ENCODE results near the gene MSRB1. TPM values are rescaled to one million over a fixed set of nuclear protein-coding genes. Genes with fewer than 3 reads are reported as not detected.
"Not testable (repeated sequence)": the region's sequence is repeated elsewhere in the genome, so short reads cannot be mapped to it uniquely, and the experiment has no call there.

Gene MSRB1
- total RNA-seq, 3 donors from 2014 or later = 34.8 to 46.3 (median 40.5) TPM

DNA sequence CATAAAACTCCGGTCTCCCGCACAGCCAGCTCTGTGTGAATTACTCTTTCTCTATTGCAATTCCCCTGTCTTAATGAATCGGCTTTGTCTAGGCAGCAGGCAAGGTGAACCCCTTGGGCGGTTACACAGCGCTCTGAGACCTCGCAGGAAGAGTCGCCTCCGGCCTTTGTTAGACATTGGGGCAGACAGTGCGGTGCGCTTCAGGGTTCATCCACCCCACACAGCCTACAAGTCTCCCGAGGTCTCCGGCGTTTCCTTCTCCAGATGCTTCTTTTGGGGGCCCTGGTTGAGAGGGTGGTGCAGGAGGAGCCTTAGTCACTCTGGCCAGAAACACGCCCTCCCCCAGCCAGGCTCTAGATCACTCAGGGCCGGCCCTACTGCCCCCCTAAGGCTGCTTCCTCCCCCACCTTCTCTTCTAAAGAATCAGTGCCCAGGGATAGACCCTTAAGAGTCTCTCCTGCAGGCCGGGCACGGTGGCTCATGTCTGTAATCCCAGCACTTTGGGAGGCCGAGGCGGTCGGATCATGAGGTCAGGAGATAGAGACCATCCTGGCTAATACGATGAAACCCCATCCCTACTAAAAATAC is 1.7 kb upstream of the MSRB1 start:
- Histone ChIP-seq H3K4me3 (no peak overlapping the region), H3K4me1 (ENCODE audit: low read depth) (peaks cover 35% of the 10 kb centered on the region), H3K36me3 (ENCODE audit: low read depth) (no peaks in the 10 kb centered on the region), H3K9me3 (no peaks in the 10 kb centered on the region)
- TF ChIP-seq, protein P1, sequence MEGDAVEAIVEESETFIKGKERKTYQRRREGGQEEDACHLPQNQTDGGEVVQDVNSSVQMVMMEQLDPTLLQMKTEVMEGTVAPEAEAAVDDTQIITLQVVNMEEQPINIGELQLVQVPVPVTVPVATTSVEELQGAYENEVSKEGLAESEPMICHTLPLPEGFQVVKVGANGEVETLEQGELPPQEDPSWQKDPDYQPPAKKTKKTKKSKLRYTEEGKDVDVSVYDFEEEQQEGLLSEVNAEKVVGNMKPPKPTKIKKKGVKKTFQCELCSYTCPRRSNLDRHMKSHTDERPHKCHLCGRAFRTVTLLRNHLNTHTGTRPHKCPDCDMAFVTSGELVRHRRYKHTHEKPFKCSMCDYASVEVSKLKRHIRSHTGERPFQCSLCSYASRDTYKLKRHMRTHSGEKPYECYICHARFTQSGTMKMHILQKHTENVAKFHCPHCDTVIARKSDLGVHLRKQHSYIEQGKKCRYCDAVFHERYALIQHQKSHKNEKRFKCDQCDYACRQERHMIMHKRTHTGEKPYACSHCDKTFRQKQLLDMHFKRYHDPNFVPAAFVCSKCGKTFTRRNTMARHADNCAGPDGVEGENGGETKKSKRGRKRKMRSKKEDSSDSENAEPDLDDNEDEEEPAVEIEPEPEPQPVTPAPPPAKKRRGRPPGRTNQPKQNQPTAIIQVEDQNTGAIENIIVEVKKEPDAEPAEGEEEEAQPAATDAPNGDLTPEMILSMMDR (IDR thresholded peaks at IDR 0.05) = no peak
- intact Hi-C loops (cut with DNase I, micrococcal nuclease) = no loop called here
- DNase-seq (no peak), ATAC-seq (no peak)

DNA sequence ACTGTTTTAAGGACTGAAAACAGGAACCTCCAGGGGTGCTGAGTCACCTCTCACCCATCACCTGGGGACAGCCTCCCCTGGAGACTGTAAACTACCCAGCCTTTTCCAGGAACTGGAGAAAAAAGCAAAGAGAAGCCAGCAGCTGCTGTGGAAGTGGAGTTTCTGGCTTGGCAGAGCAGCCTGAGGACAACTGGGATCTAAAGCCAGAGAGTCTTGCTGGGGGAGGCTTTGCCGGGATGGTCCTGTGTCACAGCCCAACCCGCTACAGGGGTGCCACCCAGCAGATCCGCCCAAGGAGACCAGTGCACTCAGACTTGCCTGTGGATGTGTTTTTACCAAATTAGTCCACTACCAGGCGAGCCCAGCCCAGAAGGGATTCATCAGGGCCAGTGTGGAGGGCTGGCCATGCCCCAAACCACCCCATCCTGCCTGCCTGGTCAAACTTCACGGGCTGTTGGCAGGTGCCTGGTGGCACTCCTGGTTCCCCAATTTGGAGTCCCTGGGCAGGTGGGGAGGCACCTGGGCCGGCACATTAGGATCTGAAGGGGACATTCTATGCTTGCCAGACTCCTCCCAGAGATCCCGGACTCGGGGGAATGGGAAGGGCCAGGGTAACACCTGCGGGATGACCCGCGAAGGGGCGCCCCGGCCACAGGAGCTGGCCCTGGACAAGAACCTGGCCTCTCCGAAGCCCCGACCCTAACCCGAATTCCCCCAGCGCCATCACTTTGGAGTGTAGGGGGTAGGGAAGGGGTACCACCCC is 771 bp downstream of the MSRB1 start:
- Histone ChIP-seq H3K36me3 (ENCODE audit: low read depth) (no peaks in the 10 kb centered on the region), H3K4me3 (peak overlapping the region; percentile 57), H3K9me3 (no peaks in the 10 kb centered on the region), H3K4me1 (ENCODE audit: low read depth) (peaks cover 40% of the 10 kb centered on the region)
- TF ChIP-seq, protein P1 (IDR thresholded peaks at IDR 0.05) = no peak
- DNase-seq (peak in 2 of 3 donors; percentile 57 to 58), ATAC-seq (peak; percentile 21)
- intact Hi-C loops (cut with DNase I, micrococcal nuclease) = no loop called here

DNA sequence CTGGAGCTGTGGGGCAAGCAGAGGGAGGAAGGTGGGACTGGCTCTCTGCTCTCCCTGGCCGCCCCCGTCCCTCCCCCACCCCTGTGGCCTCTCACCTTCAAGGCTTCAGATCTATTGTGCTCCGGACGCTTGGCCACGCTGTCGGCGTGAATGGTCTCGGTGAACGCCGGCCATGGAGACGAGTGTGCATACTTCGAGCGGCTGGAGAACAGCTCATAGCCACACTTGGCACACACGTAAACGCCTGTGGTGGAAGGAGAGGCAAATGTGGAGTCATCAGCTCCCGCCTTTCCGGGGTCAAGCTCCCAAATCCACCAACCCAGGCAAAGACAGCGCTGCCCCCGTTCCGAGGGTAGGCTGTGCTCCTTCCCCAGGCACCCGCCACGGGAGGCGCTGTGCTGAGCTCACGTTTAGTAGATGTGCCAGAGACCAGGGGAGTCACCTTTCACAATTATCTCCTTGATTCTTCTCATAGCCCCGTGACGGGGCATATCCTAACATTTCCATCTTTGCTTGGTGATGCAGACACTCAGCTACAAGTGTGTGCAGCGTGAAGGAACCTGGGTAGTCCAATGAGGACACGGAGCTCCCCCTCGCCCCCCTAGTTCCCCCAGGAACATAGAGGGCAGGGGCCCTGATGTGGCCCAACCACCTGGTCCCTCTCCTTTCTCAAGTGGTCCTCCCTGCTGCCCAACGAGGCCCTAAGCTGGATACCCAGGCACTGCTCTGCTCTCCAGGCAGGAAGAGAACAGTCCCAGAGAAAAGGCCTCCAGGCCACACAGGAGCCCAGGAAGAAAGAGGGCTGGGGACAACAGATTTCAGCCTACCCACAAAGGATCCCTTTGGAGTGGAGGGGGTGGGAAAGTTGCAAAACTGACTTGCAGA is 1.6 kb downstream of the MSRB1 start:
- peaks cover 40% of the 10 kb centered on the region for H3K4me1 ChIP-seq (ENCODE audit: low read depth)
- H3K36me3 ChIP-seq (ENCODE audit: low read depth) = no peaks in the 10 kb centered on the region
- ATAC-seq (no peak), DNase-seq (peak in 2 of 3 donors; percentile 54 to 65)
- no peak overlapping the region for H3K4me3 ChIP-seq
- no peaks in the 10 kb centered on the region for H3K9me3 ChIP-seq
- TF ChIP-seq, protein P1 (IDR thresholded peaks at IDR 0.05) = no peak
- intact Hi-C loops (cut with DNase I, micrococcal nuclease) = no loop called here

DNA sequence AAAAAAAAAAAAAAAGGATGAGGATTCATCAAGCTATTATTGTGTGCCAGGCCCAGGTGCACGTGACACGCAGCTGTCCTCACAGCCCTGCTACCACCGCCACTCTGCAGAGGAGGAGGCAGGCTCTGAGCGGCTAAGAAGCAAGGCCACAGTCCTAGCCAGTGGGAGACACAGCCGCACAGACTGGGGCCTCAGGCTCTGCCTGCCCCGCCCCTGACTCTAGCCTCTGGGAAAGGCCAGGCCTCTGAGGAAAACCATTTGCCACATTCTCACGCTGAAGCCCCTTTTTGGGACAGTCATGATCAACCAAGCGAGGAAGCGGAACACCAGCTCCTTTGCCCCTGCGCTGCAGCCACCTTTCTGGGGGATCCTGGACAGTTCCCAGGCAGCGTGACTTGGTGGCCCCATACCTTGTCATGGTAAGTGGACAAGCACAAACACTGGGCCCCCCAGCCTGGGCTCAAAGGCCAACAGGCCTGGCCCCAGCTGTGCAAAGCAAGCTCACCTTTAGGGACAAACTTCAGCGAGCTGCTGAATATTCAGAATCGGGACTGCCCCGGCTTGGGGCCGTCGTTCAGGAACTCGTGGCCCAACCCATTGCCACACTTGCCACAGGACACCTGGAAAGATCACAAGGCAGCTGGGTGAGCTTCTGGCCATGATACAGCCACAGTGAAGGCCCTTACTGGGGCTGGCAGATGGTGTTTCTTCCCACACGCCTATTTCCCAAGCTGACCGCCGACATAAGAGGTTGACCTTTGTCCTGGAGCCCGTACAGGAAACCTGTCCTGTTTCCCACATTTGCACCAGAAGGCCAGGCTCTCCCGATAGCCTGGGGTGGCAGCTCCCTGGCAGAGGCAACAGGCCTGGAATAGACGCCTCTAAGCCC is 2.5 kb downstream of the MSRB1 start:
- Histone ChIP-seq H3K9me3 (no peaks in the 10 kb centered on the region), H3K4me3 (no peak overlapping the region), H3K4me1 (ENCODE audit: low read depth) (peaks cover 40% of the 10 kb centered on the region), H3K36me3 (ENCODE audit: low read depth) (no peaks in the 10 kb centered on the region)
- intact Hi-C loops (cut with DNase I, micrococcal nuclease) = no loop called here
- TF ChIP-seq, protein P1 (IDR thresholded peaks at IDR 0.05) = no peak
- peak; percentile 58 to 72 (median 71) for DNase-seq
- peak; percentile 39 for ATAC-seq

DNA sequence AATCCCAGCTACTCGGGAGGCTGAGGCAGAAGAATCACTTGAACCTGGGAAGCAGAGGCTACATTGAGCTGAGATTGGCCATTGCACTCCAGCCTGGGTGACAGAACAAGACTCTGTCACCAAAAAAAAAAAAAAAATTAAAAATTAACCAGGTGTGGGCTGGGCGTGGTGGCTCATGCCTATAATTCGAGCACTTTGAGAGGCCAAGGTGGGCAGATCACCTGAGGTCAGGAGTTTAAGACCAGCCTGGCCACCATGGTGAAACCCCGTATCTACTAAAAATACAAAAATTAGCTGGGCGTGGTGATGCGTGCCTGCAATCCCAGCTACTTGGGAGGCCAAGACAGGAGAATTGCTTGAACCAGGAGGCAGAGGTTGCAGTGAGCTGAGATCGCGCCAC is 3.2 kb downstream of the MSRB1 start:
- not testable (repeated sequence) for DNase-seq, ATAC-seq

More for the DNA sequence above, 3.2 kb downstream of the MSRB1 start:
- intact Hi-C loops (cut with DNase I, micrococcal nuclease); H3K4me3 ChIP-seq; H3K36me3 ChIP-seq (ENCODE audit: low read depth); H3K9me3 ChIP-seq: not testable (repeated sequence)
- peaks cover 40% of the 10 kb centered on the region for H3K4me1 ChIP-seq (ENCODE audit: low read depth)
